HEK293 (cell line): ENCODE measurements around the gene SFRP5.

Experiments used
- CTCF ChIP-seq: fragments of 450-650 bp; formaldehyde crosslinking; IDR thresholded peaks from 2 replicates; pipeline ENCODE4 v1.5.1; 2016; ENCODE audit warnings: missing biosample characterization, missing genetic modification characterization
- IKZF3 ChIP-seq: fragments of 450-650 bp; IDR thresholded peaks from 2 replicates; pipeline ENCODE4 v1.5.0; 2018; ENCODE audit warnings: missing biosample characterization, mild to moderate bottlenecking, missing genetic modification characterization, moderate library complexity
- SCRT2 ChIP-seq: fragments of 450-650 bp; formaldehyde crosslinking; IDR thresholded peaks from 2 replicates; pipeline ENCODE4 v1.5.1; 2016; ENCODE audit warnings: missing biosample characterization, missing genetic modification characterization
- ZBTB20 ChIP-seq: fragments of 450-650 bp; formaldehyde crosslinking; IDR thresholded peaks from 2 replicates; pipeline ENCODE4 v1.5.1; 2016; ENCODE audit warnings: missing biosample characterization, missing genetic modification characterization
- ZFP3 ChIP-seq: fragments of 450-650 bp; formaldehyde crosslinking; IDR thresholded peaks from 2 replicates; pipeline ENCODE4 v1.5.1; 2016; ENCODE audit warnings: low read depth, missing biosample characterization, missing genetic modification characterization
- ZFP37 ChIP-seq: fragments of 450-650 bp; formaldehyde crosslinking; IDR thresholded peaks from 2 replicates; pipeline ENCODE4 v1.5.1; 2016; ENCODE audit warnings: missing biosample characterization, missing genetic modification characterization
- ZNF311 ChIP-seq: fragments of 450-650 bp; formaldehyde crosslinking; IDR thresholded peaks from 2 replicates; pipeline ENCODE4 v1.5.1; 2017; ENCODE audit warnings: missing biosample characterization, missing genetic modification characterization, borderline replicate concordance
- ZNF335 ChIP-seq: fragments of 450-650 bp; formaldehyde crosslinking; conservative IDR thresholded peaks from 2 replicates; pipeline ENCODE4 v1.5.1; 2016; ENCODE audit warnings: missing biosample characterization, missing genetic modification characterization
- ZNF37A ChIP-seq: fragments of 450-650 bp; IDR thresholded peaks from 2 replicates; pipeline ENCODE4 v1.5.1; 2018; ENCODE audit warnings: missing biosample characterization, missing genetic modification characterization

- TF ChIP-seq CTCF (tag by site-specific recombination) (no peak), SCRT2 (tag by site-specific recombination) (no peak), ZNF335 (tag by site-specific recombination) (no peak), ZFP37 (tag by site-specific recombination) (no peak), ZBTB20 (tag by site-specific recombination) (no peak), ZNF311 (tag by site-specific recombination) (no peak), IKZF3 (tag by site-specific recombination) (no peak), ZFP3 (tag by site-specific recombination) (no peak), ZNF37A (tag by site-specific recombination) (no peak)
These were observed 9.0 kb downstream of the SFRP5 start for GRCh38 chr10:97762816-97763215.
